Esophagus muscularis mucosa (tissue), 4 donors: Measurements from ENCODE around the gene DLGAP4.

Source experiments
- CTCF ChIP-seq, 3 experiments: fragments of 200-600 bp in 2 of 3; fragments of 450-650 bp in 1 of 3; sonication (generic) in 2 of 3; IDR thresholded peaks; one replicate each; pipeline ENCODE4 v1.5.1; 2017 to 2019; ENCODE audit warnings: antibody characterized with exemption in 3 of 3, mild to moderate bottlenecking in 2 of 3, moderate library complexity in 1 of 3
- EP300 ChIP-seq: sonication (generic); formaldehyde crosslinking; IDR thresholded peaks from one replicate; pipeline ENCODE4 v1.6.1; 2017; ENCODE audit warnings: antibody characterized with exemption
- POLR2A ChIP-seq: fragments of 450-650 bp; IDR thresholded peaks from one replicate; pipeline ENCODE4 v1.6.1; 2017; ENCODE audit warnings: antibody characterized with exemption, moderate library complexity, mild to moderate bottlenecking, low read depth
- POLR2AphosphoS5 ChIP-seq, 2 donors: sonication (generic); formaldehyde crosslinking; IDR thresholded peaks; one replicate each; pipeline ENCODE4 v1.6.1; 2017; ENCODE audit warnings: antibody characterized with exemption in 2 of 2

GRCh38 chr20:36490191-36490590 lies 184.1 kb downstream of the DLGAP4 start:
- TF ChIP-seq CTCF (IDR thresholded peaks at IDR 0.05) (no peak), POLR2AphosphoS5 (IDR thresholded peaks at IDR 0.05) (no peak), EP300 (no peak), POLR2A (no peak)
